Measurements from ENCODE around the gene NUBPL.
"Not testable (repeated sequence)": the region's sequence is repeated elsewhere in the genome, so short reads cannot be mapped to it uniquely, and the experiment has no call there.

Gene NUBPL

GRCh38 chr14:31877255-31877798 lies 316.1 kb downstream of the NUBPL start:
- no peak for DNase-seq (ENCODE audit: low read depth in 3 of 3)

GRCh38 chr14:31879661-31880348 lies 318.6 kb downstream of the NUBPL start:
- no peak for DNase-seq (ENCODE audit: low read depth in 3 of 3)

GRCh38 chr14:31880935-31881334 lies 319.7 kb downstream of the NUBPL start:
- DNase-seq (ENCODE audit: low read depth in 3 of 3), result no peak

- no peak for DNase-seq (ENCODE audit: low read depth in 3 of 3)
Observed at GRCh38 chr14:31881531-31882310, 320.5 kb downstream of the NUBPL start.

GRCh38 chr14:31884238-31884637 lies 323.0 kb downstream of the NUBPL start:
- DNase-seq (ENCODE audit: low read depth in 3 of 3), result no peak

GRCh38 chr14:31884776-31885379 lies 323.7 kb downstream of the NUBPL start:
- DNase-seq (ENCODE audit: low read depth in 3 of 3), result no peak

- no peak for DNase-seq (ENCODE audit: low read depth in 3 of 3)
Observed at GRCh38 chr14:31886156-31886835, 325.1 kb downstream of the NUBPL start.

- no peak for DNase-seq (ENCODE audit: low read depth in 3 of 3)
Observed at GRCh38 chr14:31887929-31888580, 326.9 kb downstream of the NUBPL start.

- no peak for DNase-seq (ENCODE audit: low read depth in 3 of 3)
Observed at GRCh38 chr14:31889297-31889696, 328.1 kb downstream of the NUBPL start.

- not testable (repeated sequence) for DNase-seq (ENCODE audit: low read depth in 3 of 3)
Observed at GRCh38 chr14:31890202-31890601, 329.0 kb downstream of the NUBPL start.

GRCh38 chr14:31893221-31893757 lies 332.1 kb downstream of the NUBPL start:
- DNase-seq (ENCODE audit: low read depth in 3 of 3), result no peak

- DNase-seq (ENCODE audit: low read depth in 3 of 3), result no peak
Observed at GRCh38 chr14:31894351-31894750, 333.1 kb downstream of the NUBPL start.

GRCh38 chr14:31895206-31895605 lies 334.0 kb downstream of the NUBPL start:
- no peak for DNase-seq (ENCODE audit: low read depth in 3 of 3)

GRCh38 chr14:31895646-31896045 lies 334.4 kb downstream of the NUBPL start:
- DNase-seq (ENCODE audit: low read depth in 3 of 3), result no peak

GRCh38 chr14:31897581-31898186 lies 336.5 kb downstream of the NUBPL start:
- no peak for DNase-seq (ENCODE audit: low read depth in 3 of 3)

GRCh38 chr14:31898838-31899528 lies 337.8 kb downstream of the NUBPL start:
- DNase-seq (ENCODE audit: low read depth in 3 of 3), result no peak

- DNase-seq (ENCODE audit: low read depth in 3 of 3), result no peak
Observed at GRCh38 chr14:31902002-31902401, 340.8 kb downstream of the NUBPL start.

GRCh38 chr14:31902945-31903646 lies 341.9 kb downstream of the NUBPL start:
- DNase-seq (ENCODE audit: low read depth in 3 of 3), result no peak

- DNase-seq (ENCODE audit: low read depth in 3 of 3), result no peak
Observed at GRCh38 chr14:31909977-31910376, 348.8 kb downstream of the NUBPL start.

Measured in stimulated activated CD4-positive, alpha-beta T cell treated with anti-CD3 and anti-CD28 coated beads, TNF-alpha, amount 100 ng/mL, for 4 hours (primary cell).